GM21737 (cell line): ENCODE results near the gene PNCK.

Experiments used
- ATAC-seq: cut with Tn5 transposase; IDR thresholded peaks from one replicate; pipeline ENCODE4 v1.9.1; 2021; ENCODE audit warnings: mild to moderate bottlenecking, moderate library complexity; ENCODE audit not compliant: unreplicated experiment

The PNCK gene

DNA sequence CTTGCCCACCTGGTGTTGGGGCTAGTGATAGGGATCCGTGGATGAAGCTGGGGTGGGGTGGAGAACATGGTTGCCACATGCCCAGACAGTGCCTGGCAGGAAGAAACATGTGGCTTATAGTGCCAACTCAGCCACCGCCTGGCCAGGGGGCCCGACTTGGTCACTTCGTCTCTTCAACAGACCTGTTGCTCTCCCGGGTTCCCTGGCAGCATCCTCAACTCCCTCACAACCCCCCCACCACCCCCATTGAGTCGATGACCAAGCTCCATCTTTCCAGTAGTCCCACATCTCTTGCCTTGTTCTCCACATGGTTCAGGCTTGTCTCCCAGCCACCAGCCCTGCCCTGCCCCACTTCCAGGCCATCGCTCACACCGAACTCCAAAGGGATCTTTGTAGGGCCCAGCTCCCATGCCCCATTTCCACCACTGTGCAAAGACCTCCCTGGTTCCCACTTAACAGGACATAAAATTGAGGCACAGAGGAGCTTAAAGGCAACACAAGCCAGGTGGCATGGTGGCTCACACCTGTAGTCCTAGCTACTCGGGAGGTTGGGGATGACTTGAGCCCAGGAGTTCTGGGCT lies 7.8 kb downstream of the PNCK start:
- ATAC-seq, result no peak

DNA sequence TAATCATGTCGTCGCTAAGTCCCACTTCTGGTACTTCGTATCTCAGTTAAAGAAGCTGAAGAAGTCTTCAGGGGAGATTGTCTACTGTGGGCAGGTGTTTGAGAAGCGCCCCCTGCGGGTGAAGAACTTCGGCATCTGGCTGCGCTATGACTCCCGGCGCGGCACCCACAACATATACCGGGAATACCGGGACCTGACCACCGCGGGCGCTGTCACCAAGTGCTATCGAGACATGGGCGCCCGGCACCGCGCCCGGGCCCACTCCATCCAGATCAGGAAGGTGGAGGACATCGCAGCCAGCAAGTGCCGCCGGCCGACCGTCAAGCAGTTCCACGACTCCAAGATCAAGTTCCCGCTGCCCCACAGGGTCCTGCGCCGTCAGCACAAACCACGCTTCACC lies 11.3 kb downstream of the PNCK start:
- ATAC-seq, result no peak

- no peak for ATAC-seq
These were observed 14.3 kb downstream of the PNCK start for GRCh38 chrX:153659268-153659667.

DNA sequence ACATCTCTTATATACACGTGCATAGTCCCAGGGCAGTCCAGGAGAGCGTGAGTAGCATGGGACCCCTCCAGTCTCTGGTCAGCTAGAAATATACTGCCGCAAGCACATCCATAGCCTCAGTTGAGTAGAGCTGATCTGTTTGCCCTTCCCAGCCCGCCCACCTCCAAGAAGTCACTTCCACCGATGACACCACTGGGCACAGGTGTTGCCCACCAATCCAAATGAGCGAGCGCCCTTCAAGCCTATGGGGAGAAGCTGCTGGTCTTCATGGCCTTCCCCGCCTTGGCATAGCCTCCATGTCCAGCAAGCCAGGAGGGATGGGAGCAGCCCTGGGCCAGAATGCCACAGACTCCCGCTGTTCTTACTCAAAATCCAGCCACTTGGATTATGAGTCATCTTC lies 16.5 kb downstream of the PNCK start:
- no peak for ATAC-seq

DNA sequence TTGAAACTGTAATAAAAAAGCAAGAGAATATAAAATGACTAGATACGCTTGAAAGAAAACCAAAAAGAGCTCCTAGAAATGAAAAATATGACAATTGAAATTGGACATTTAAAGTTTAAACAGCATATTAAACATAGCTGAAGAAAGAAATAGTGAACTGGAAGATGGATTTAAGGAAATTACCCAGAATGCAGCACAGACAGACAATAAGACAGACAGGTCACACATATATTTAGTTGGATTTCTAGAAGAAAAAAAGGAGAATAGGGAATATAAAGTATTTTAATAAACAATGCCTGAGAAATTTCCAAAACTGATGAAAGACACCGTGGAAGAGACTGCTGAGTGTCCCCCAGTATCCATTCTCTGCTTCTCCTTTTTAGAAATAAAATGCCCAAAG lies 20.1 kb downstream of the PNCK start:
- ATAC-seq, result no peak

DNA sequence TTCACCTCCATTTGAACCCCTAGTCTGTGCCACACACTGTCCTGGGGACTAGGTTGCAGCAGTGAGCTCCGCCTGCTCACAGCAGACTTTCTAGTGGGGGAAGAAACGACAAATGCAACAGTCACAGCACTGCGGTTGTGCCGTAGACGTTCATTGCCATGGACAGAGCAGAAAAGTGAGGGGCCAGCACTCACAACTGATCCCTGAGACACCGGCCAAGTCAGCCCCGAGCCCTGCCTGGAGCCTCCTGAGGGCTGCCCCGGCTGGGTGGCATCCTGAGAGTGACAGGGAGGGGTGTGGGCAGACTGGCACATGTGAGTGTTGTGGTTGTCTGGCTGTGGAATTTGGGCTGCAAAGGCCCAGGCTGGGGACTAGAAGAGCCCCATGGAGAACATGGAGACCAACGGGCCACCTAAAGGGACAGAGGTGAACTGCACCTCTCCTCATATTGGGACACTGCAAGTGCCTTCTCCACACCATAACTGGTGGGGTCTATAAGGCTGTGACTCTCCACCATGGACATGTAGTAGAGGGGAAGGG lies 22.0 kb downstream of the PNCK start:
- ATAC-seq, result no peak

DNA sequence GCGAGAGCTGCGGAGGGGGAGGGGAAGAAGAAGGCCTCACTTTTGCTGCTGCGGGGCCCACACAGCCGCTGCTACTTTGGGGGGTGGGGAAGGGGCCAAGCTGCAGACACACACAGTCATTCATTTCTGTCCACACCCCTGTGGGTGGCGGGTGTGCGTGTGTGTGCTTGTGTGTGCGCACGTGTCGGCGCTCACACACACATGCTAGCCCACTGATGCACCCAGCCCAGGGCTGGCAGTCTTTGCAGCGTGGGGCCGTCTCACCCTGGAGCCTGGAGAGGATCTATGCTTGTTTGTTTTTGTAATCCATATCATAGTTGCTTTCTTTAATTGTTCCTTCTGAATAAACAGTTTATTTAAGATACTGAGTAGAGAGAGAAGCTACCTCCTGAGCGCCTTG lies 22.7 kb downstream of the PNCK start:
- ATAC-seq, result no peak

DNA sequence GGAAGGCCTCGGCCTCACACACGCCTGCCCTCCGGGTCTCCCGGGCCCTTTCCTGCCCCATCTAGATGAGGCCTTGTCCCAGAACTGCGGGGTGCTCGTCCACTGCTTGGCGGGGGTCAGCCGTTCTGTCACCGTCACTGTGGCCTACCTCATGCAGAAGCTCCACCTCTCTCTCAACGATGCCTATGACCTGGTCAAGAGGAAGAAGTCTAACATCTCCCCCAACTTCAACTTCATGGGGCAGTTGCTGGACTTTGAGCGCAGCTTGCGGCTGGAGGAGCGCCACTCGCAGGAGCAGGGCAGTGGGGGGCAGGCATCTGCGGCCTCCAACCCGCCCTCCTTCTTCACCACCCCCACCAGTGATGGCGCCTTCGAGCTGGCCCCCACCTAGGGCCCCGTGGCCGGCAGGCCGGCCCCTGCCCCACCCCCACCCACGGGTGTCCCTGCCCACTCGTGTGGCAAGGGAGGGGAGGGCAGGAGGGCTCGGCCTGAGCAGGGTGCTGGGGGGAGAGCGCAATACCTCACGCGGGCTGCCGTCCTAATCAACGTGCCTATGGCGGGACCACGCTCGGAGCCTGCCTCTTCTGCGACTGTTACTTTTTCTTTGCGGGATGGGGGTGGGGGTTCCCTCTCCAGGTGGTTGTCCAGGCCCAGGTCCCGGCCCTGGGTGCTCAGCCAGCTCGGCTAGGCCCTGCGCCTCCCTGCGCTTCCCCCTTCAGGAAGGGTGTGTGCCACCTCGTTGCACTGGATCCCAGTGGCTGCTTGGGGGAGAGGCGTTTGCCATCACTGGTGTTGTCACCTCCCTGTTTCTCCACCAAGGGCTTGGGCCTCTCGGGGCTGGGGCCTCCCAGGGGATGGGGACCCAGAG lies 23.5 kb downstream of the PNCK start:
- no peak for ATAC-seq

DNA sequence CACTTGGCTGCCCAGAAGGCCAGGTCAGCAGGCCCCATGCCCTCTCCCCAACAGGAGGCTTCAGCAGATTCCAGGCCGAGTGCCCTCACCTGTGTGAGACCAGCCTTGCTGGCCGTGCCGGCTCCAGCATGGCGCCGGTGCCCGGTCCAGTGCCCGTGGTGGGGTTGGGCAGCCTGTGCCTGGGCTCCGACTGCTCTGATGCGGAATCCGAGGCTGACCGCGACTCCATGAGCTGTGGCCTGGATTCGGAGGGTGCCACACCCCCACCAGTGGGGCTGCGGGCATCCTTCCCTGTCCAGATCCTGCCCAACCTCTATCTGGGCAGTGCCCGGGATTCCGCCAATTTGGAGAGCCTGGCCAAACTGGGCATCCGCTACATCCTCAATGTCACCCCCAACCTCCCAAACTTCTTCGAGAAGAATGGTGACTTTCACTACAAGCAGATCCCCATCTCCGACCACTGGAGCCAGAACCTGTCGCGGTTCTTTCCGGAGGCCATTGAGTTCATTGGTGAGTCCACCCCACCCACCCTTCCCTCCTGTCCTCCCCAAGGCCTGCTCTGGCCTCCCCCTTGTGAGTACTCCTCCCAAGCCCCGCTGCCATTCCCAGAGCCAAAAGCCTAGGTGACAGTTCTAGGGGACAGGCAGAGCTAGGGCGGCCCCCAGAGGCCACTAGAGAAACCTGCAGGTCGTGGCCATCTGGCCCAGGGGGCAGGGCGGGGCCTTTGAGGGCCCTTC lies 24.3 kb downstream of the PNCK start:
- ATAC-seq, result no peak

DNA sequence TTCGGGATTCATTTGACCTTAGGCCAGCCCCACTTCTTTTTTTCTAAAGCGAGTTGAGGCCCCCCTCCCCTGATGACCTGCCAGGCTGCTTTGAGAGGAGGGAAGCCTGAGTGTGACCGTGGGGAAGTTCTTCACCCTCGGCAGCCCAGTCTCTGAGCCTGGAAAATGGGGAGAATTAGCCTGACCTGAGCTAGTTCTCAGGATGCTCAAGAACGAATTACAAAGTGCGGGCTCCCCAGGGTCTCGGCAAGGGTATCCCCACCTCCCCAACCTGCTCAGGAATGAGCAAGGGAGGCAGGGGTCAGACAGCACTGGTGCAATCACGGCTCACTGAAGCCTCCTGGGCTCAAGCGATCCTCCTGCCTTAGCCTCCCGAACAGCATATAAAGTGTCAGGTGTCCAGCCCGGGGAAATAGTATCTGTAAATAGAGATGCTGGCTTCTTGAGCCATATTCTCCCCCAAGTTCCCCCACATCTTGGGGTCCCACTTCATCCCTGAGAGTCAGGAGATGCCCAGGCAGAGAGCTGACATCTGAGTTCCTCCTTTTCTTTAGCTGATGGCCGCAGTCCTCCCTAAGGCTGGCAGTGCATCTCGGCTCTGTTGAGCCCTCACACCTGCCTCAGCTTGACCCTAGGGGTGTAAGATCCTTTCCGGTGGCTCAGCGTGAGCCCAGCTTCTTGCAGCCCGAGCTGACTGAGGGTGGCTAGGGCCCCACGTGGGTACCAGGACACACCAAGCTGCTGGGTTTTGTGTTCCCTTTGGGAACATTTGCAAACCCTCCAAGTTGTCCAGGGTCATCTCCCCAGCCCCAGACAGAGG lies 25.0 kb downstream of the PNCK start:
- no peak for ATAC-seq

DNA sequence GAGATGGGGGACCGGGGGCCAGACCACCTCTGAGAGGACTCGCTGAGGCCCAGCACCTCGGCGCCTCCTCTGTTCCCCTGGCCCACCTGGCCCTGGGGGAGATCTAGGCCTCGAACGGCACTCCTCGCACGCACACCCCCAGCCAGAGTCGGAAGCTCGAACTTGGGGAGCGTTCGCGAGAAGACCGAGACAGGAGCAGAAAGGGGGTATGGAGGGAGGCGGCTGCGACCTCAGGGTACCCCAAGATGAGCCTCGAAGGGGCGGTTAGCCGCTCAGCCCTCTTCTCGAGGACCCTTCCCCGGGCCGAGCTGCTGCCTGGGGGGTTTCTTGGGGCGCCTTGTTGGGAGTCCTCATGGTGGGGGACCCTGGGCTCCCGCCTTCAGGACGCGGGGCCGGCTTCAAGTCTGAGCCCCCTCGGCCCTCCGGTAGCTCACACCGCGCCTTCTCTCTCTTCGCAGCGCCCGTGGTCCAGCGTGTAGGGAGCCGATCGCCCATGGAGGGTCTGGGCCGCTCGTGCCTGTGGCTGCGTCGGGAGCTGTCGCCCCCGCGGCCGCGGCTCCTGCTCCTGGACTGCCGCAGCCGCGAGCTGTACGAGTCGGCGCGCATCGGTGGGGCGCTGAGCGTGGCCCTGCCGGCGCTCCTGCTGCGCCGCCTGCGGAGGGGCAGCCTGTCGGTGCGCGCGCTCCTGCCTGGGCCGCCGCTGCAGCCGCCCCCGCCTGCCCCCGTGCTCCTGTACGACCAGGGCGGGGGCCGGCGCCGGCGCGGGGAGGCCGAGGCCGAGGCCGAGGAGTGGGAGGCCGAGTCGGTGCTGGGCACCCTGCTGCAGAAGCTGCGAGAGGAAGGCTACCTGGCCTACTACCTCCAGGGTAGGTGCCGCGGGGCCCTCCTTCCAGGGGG lies 25.9 kb downstream of the PNCK start:
- no peak for ATAC-seq

GRCh38 chrX:153646620-153647373 lies 26.8 kb downstream of the PNCK start, which contains the start of gene DUSP9:
Gene DUSP9 (plus strand): TSS chrX:153647203. CDS start chrX:153647954, 751 bp downstream.
- no peak for ATAC-seq

GRCh38 chrX:153645921-153646488 lies 27.6 kb downstream of the PNCK start:
- no peak for ATAC-seq

DNA sequence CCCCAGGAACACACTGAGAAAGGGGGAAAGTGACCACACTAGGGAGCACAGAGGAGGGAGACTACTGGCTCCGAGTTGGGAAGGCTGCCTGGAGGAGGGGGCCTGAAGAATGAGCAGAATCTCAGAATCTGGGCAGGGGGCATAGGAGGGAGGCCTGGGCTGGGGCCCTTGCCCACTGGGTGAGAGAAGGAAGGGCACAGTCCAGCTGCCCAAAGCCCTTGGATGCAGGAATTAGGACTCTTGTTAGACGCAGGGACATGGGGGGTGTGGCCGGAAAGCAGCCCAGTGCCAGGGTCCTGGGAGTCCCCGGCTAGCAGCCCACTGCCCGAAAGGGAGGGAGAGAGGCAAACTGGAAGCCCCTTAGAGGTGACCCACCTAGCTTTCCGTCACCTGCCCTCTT lies 28.5 kb downstream of the PNCK start:
- no peak for ATAC-seq

DNA sequence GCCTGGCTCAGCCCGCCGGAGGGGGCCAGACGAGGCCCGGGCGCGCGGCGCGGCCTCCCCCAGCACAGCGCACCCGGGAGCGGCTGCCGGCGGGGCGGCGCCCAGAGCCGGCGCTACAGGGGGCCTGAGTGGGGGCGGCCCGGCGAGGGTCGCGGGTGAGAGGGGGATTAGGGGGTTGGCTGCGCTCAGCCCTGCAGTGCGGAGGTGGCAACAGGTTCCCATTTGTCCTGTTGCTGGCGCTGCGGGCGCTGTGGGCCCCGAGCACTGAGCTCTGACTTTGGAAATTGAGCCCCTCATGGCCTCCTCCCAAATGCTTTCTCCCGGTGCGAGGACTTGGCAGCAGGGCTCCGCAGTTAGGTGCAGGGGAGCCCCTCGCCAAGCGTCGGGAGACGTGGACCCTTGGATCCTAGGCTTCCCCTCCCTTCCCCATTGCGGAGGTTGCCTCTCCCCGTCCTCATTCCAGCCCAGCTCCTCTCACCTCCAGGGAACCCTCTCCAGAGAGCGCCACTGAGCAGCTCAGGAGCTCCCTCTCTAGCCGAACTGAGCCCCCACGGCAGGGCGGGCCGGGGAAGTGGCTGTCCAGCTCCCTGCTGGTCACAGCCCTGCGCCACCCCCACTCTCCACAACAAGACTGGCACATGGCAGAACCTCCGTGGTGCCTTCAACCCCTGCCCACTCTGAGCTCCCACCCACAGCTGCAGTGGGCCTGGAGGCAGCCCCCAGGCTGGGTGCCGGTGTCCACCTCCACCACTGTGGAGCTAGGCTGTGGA lies 29.1 kb downstream of the PNCK start:
- ATAC-seq, result no peak

- no peak for ATAC-seq
These were observed 29.9 kb downstream of the PNCK start for GRCh38 chrX:153643431-153644351.
